GM12874 (cell line): ENCODE results near the gene ATG2B.

Experiments
- CTCF ChIP-seq: IDR thresholded peaks from 2 replicates; pipeline ENCODE4 v1.5.1; 2011; ENCODE audit warnings: low read depth, mild to moderate bottlenecking, control low read depth, low read length, moderate library complexity; ENCODE audit not compliant: insufficient read depth

ATG2B gene

DNA sequence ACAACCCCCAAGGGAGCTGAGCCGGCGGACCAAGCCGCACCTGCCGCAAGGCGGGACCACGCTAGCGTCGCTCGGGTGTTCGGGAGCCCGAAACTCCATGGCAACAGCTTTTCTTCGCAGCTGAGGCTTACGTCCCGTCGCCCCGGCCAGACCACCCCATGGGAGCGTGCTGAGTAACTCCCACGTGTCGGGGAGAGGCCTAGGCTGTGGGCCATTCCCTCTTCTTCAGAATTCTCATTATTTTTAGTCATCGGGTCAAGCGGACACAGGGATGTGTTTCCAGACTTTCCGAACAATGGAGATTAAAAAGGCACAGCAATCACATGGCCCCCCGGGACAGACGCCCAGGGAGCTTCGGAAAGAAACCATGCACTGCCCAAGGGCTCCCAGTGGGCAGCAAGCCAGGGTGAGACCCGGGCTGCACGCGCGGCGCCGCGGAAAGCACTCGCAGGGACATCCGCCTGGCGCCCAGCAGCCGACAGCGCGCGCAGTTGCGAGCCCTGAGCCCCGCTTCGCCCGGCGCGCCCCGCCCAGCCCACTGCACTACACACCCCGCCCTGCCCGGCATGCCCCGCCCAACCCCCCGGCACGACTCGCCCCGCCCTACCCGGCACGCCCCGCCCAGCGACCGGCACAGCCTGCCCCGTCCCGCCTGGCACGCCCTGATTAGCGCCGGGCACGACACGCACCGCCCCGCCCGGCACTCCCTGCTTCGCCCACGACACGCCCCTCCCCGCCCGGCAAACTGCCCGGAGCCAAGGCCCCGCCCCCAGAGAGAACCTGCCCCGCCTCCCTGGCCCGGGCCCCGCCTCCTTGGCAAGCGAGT, 28.4 kb upstream of the ATG2B start:
- no peak for TF ChIP-seq CTCF

DNA sequence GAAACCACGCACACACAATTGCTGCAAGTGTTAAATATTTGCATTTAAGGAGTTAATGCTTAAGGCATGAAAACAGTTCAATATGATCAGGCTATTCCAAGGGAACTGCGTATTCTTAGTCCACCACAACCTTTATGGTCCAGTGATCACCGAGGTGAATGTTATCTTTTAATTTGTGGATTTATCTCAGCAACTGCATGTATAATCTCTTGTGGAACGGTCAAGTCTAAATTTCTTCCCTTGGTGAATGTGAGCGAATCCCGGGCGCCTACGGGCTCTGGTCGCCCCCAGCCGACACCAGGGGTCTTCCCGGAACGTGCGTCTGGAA, 27.8 kb upstream of the ATG2B start:
- TF ChIP-seq CTCF, result no peak

GRCh38 chr14:96385385-96385784, 22.2 kb upstream of the ATG2B start:
- no peak for TF ChIP-seq CTCF

GRCh38 chr14:96384740-96385139, 21.6 kb upstream of the ATG2B start:
- no peak for TF ChIP-seq CTCF

GRCh38 chr14:96384053-96384452, 20.9 kb upstream of the ATG2B start:
- no peak for TF ChIP-seq CTCF

GRCh38 chr14:96383445-96383844, 20.3 kb upstream of the ATG2B start:
- TF ChIP-seq CTCF, result no peak

DNA sequence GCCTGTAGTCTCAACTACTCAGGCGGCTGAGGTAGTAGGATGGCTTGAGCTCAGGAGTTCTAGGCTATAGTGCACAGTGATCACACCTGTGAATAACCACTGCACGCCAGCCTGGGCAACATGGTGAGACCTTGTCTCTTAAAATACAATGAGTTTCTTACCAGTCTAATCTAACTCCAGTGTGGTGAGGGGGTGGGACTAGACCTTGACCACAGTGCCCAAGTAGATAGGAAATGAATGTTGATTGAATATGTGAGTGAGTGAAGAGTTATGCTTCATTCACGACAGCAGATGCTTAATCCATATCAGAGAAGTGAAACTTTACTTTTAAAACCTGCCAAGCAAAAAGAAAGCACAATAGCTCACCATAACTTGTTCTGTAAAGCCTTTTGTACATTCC, 17.6 kb upstream of the ATG2B start:
- TF ChIP-seq CTCF, result no peak
